ENCODE data around the gene NUDT5.

GRCh38 chr10:12237265-12238220 lies 41.9 kb upstream of the NUDT5 start:
- TF ChIP-seq CTCF (IDR thresholded peaks at IDR 0.05) = no peak
- no peak for TF ChIP-seq EP300 (IDR thresholded peaks at IDR 0.05)
- TF ChIP-seq POLR2AphosphoS5 (IDR thresholded peaks at IDR 0.05) = no peak
